HL-60 (cell line): ENCODE results near the gene COL23A1.
"Not testable (repeated sequence)": the region's sequence is repeated elsewhere in the genome, so short reads cannot be mapped to it uniquely, and the experiment has no call there.

ENCODE experiments used
- DNase-seq, 2 experiments: peaks; one replicate each; pipeline ENCODE4 v3.0.0-alpha.2; 2010 to 2020; ENCODE audit warnings: low read depth in 1 of 2, low spot score in 1 of 2
- H3K27ac ChIP-seq: fragments of 250-450 bp; sonication (Bioruptor Pico); replicated peaks from 2 replicates; pipeline ENCODE4 v1.5.1; 2020; ENCODE audit warnings: mild to moderate bottlenecking, moderate library complexity
- H3K27me3 ChIP-seq: fragments of 250-450 bp; sonication (Bioruptor Pico); 2 replicates; pipeline ENCODE4 v1.5.1; 2021; ENCODE audit warnings: mild to moderate bottlenecking, moderate library complexity; ENCODE audit not compliant: insufficient read depth, poor library complexity, severe bottlenecking
- H3K4me3 ChIP-seq: replicated peaks from 2 replicates; pipeline ENCODE4 v1.5.1; 2011; ENCODE audit warnings: mild to moderate bottlenecking, control low read depth, low read length; ENCODE audit not compliant: insufficient read depth
- GABPA ChIP-seq: IDR thresholded peaks from 2 replicates; pipeline ENCODE4 v1.6.1; 2012; ENCODE audit warnings: low read depth
- POLR2AphosphoS5 ChIP-seq: IDR thresholded peaks from 2 replicates; pipeline ENCODE4 v1.6.1; 2012; ENCODE audit warnings: low read depth
- SPI1 ChIP-seq: IDR thresholded peaks from 2 replicates; pipeline ENCODE4 v1.6.1; 2012; ENCODE audit warnings: low read depth, mild to moderate bottlenecking, borderline replicate concordance
- TF ChIP-seq, protein P1 (sequence below): IDR thresholded peaks from one replicate; pipeline ENCODE4 v1.5.1; 2011; ENCODE audit warnings: low read length, control low read depth, inconsistent platforms; ENCODE audit not compliant: insufficient read depth
- TF ChIP-seq, protein P2 (sequence below): IDR thresholded peaks from 2 replicates; pipeline ENCODE4 v1.6.1; 2012; ENCODE audit warnings: low read depth; ENCODE audit not compliant: insufficient replicate concordance

COL23A1 gene

GRCh38 chr5:178241231-178241663, 348.9 kb downstream of the COL23A1 start:
- no peaks in the 10 kb centered on the region for H3K27me3 ChIP-seq
- TF ChIP-seq, protein P1, sequence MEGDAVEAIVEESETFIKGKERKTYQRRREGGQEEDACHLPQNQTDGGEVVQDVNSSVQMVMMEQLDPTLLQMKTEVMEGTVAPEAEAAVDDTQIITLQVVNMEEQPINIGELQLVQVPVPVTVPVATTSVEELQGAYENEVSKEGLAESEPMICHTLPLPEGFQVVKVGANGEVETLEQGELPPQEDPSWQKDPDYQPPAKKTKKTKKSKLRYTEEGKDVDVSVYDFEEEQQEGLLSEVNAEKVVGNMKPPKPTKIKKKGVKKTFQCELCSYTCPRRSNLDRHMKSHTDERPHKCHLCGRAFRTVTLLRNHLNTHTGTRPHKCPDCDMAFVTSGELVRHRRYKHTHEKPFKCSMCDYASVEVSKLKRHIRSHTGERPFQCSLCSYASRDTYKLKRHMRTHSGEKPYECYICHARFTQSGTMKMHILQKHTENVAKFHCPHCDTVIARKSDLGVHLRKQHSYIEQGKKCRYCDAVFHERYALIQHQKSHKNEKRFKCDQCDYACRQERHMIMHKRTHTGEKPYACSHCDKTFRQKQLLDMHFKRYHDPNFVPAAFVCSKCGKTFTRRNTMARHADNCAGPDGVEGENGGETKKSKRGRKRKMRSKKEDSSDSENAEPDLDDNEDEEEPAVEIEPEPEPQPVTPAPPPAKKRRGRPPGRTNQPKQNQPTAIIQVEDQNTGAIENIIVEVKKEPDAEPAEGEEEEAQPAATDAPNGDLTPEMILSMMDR = no peak
- no peak for TF ChIP-seq SPI1
- DNase-seq = peak in 1 of 2 experiments; percentile 40
- peak overlapping the region; percentile 51 for H3K27ac ChIP-seq
- H3K4me3 ChIP-seq = no peak overlapping the region

DNA sequence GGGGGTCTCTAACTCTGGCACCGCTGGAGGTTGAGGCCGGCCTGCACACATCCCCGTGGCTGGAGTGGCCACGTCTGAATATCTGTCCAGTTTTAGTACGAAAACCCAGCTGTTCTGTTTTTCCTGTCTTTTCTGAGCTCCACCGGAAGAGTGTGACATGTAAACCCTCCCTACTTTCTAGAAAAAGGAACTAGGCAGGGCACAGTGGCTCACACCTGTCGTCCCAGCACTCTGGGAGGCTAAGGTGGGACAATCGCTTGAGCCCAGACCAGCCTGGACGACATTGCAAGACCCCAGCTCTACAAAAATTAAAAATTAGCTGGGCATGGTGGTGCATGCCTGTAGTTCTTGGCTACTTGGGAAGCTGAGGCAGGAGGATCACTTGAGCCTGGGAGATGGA, 349.4 kb downstream of the COL23A1 start:
- peak overlapping the region; percentile 51 for H3K27ac ChIP-seq
- TF ChIP-seq, protein P1 = no peak
- peak; percentile 88 for TF ChIP-seq GABPA
- TF ChIP-seq, protein P2, sequence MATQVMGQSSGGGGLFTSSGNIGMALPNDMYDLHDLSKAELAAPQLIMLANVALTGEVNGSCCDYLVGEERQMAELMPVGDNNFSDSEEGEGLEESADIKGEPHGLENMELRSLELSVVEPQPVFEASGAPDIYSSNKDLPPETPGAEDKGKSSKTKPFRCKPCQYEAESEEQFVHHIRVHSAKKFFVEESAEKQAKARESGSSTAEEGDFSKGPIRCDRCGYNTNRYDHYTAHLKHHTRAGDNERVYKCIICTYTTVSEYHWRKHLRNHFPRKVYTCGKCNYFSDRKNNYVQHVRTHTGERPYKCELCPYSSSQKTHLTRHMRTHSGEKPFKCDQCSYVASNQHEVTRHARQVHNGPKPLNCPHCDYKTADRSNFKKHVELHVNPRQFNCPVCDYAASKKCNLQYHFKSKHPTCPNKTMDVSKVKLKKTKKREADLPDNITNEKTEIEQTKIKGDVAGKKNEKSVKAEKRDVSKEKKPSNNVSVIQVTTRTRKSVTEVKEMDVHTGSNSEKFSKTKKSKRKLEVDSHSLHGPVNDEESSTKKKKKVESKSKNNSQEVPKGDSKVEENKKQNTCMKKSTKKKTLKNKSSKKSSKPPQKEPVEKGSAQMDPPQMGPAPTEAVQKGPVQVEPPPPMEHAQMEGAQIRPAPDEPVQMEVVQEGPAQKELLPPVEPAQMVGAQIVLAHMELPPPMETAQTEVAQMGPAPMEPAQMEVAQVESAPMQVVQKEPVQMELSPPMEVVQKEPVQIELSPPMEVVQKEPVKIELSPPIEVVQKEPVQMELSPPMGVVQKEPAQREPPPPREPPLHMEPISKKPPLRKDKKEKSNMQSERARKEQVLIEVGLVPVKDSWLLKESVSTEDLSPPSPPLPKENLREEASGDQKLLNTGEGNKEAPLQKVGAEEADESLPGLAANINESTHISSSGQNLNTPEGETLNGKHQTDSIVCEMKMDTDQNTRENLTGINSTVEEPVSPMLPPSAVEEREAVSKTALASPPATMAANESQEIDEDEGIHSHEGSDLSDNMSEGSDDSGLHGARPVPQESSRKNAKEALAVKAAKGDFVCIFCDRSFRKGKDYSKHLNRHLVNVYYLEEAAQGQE = no peak
- peak; percentile 49; the same call in 1 of the 2 replicates for TF ChIP-seq SPI1
- no peak for TF ChIP-seq POLR2AphosphoS5
- DNase-seq = peak in 1 of 2 experiments; percentile 58
- no peaks in the 10 kb centered on the region for H3K27me3 ChIP-seq
- no peak overlapping the region for H3K4me3 ChIP-seq

GRCh38 chr5:178240341-178240741, 349.9 kb downstream of the COL23A1 start:
- DNase-seq = no peak
- Histone ChIP-seq H3K4me3 (no peak overlapping the region), H3K27me3 (no peaks in the 10 kb centered on the region), H3K27ac (peak overlapping the region; percentile 51)
- TF ChIP-seq GABPA = no peak
- TF ChIP-seq POLR2AphosphoS5 = no peak
- TF ChIP-seq, protein P2 = no peak
- no peak for TF ChIP-seq SPI1
- TF ChIP-seq, protein P1 = no peak

DNA sequence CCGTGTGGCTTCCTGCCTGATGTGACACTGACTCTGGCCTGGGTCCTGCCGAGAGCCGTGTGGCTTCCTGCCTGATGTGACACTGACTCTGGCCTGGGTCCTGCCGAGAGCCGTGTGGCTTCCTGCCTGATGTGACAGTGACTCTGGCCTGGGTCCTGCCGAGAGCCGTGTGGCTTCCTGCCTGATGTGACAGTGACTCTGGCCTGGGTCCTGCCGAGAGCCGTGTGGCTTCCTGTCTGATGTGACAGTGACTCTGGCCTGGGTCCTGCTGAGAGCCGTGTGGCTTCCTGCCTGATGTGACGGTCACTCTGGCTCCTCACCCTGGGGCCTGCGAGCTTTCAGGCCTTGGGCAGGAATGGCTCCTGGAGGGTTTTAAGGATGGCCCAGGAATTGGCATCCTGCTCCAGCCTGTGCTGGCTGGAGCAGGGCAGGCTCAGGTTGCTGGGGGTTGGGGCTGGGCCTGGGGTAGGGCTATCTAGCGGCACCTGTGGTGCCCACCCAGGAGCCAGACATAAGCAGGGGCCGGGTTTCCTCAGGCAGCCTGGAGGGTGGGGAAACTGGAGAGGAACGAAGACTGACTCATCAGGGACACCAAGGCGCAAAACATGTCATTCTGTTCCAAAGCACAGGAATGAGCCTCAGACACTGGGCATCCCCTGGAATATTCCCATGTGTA, 350.4 kb downstream of the COL23A1 start:
- not testable (repeated sequence) for DNase-seq, H3K27me3 ChIP-seq, H3K4me3 ChIP-seq
- H3K27ac ChIP-seq = peak overlapping the region; percentile 51; the same call in 1 of the 2 replicates
